ENCODE data around the gene SIPA1L2.

DNA sequence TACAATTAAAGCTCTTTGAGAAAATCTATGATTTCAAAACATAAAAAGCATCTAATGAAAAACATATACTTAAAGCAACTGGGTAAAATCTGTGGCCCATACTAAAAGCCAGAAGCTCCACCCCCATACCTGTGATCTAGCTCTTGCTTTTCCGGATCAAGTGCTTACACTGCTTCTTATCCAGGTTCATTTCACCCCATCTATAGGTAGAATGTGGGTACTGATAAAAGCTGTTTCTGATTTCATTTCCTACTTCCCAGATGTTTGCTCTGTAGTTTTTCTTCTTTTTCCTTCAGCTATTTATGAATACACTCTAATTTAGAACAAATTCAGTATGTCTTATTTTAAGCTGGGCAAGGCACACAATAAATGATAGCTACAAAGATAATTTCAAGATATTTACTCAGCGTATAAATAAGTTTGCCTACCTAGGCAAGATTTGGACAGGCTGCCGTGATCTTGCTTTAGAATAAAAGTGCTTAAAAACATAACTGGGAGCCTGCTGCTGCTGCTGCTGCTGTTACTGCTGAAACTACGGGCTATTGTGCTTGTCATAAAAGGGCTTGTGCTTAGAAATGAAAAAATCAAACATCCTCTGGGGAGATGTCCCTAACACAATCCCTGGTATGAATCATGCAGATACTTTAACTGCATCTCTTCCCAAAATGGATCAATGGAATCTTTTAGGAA, 2.1 kb downstream of the SIPA1L2 start:
- TF ChIP-seq, protein P1, sequence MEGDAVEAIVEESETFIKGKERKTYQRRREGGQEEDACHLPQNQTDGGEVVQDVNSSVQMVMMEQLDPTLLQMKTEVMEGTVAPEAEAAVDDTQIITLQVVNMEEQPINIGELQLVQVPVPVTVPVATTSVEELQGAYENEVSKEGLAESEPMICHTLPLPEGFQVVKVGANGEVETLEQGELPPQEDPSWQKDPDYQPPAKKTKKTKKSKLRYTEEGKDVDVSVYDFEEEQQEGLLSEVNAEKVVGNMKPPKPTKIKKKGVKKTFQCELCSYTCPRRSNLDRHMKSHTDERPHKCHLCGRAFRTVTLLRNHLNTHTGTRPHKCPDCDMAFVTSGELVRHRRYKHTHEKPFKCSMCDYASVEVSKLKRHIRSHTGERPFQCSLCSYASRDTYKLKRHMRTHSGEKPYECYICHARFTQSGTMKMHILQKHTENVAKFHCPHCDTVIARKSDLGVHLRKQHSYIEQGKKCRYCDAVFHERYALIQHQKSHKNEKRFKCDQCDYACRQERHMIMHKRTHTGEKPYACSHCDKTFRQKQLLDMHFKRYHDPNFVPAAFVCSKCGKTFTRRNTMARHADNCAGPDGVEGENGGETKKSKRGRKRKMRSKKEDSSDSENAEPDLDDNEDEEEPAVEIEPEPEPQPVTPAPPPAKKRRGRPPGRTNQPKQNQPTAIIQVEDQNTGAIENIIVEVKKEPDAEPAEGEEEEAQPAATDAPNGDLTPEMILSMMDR (conservative IDR thresholded peaks at IDR 0.05; ENCODE audit: low read depth, low read length), result peak; percentile 53
- no peak for TF ChIP-seq EZH2 (IDR thresholded peaks at IDR 0.05; ENCODE audit: borderline replicate concordance, low read depth, low read length, poor library complexity, severe bottlenecking)

All from A673 (cell line).